ENCODE measurements around the gene SCUBE3.

DNA sequence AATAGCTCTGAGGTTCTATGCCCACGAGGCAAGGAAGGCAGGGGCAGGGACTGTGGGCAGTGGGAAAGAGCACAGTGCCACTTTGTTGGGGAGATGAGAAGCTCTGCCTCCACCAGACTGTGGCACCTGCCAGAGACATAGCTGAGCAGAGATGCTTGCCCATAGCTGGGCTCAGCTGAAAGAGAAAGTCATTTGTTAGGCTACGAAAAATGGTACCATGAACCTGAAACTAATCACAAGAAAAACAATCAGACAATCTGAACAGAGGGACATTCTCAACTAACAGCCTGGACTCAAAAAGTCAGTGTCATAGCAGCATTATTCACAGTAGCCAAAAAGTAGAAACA lies 39.7 kb upstream of the SCUBE3 start:
- TF ChIP-seq, protein P1, sequence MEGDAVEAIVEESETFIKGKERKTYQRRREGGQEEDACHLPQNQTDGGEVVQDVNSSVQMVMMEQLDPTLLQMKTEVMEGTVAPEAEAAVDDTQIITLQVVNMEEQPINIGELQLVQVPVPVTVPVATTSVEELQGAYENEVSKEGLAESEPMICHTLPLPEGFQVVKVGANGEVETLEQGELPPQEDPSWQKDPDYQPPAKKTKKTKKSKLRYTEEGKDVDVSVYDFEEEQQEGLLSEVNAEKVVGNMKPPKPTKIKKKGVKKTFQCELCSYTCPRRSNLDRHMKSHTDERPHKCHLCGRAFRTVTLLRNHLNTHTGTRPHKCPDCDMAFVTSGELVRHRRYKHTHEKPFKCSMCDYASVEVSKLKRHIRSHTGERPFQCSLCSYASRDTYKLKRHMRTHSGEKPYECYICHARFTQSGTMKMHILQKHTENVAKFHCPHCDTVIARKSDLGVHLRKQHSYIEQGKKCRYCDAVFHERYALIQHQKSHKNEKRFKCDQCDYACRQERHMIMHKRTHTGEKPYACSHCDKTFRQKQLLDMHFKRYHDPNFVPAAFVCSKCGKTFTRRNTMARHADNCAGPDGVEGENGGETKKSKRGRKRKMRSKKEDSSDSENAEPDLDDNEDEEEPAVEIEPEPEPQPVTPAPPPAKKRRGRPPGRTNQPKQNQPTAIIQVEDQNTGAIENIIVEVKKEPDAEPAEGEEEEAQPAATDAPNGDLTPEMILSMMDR (IDR thresholded peaks at IDR 0.05; ENCODE audit: borderline replicate concordance, extremely low read depth, low read length, poor library complexity, severe bottlenecking) = no peak
- TF ChIP-seq EZH2 (IDR thresholded peaks at IDR 0.05; ENCODE audit: borderline replicate concordance, low read depth, low read length, severe bottlenecking) = no peak
